Activated CD4-positive, alpha-beta T cell treated with anti-CD3 and anti-CD28 coated beads, Interleukin-10, Interleukin-2, amounts not matched to agents 100 ng/mL and 50 ng/mL, durations not matched to agents 16 hours and 8 hours (primary cell): ENCODE data around the gene ZNF558.

Experiments used
- DNase-seq: peaks from one replicate; pipeline ENCODE4 v3.0.0-alpha.2; 2020

ZNF558 gene

DNA sequence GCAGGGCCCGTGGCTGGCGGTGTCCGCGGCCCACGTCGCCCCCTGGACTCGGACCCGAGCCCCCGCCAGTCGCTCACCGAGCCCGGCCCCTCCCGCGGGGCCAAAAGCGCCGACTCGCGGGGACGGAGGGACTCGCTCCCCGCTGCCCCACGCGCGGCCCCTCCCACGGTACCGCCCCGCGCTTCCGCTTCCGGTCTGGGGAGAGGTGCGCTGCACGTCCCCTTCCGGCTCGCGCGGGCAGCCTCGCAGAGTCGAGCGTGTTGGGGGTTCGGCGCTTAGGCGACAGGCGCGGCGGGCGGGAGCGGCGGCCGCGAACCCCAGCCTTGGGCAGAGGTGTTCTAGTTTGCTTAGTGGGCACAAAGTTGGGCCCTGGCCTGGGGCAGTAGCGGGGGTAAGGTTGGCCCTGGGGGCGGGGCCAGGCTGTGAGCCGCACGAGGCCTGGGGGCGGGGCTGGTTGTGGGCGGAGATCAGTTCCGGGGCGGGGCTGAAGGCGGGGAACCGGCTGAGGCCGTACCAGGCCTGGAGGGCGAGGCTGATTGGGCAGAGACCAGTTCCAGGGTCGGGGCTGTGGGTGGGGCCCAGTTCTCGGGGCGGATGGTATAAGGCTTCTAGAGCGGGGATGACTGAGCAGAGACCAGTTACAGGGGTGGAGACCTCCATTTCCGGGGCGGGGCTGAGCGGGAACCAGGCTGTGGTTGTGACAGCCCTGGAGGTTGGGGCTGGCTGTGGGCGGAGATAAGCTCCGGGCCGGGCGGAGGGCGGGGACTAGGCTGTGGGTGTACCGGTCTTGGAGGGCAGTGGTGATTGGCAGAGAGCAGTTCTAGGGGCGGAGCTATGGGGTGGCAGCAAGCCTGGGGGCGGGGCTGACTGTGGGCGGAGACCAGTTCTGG is at the start of gene ZNF558, which contains the start of gene MBD3L1:
ZNF558 (minus strand) TSS at position 173 of the 890 bp plus-strand sequence. CDS start 9,645 bp downstream, outside the sequence.
MBD3L1 (plus strand) TSS at position 246 of the 890 bp plus-strand sequence. CDS start 10,302 bp downstream, outside the sequence.
- DNase-seq, result peak; percentile 98

- no peak for DNase-seq
Observed at GRCh38 chr19:8881512-8881911, 49.4 kb upstream of the ZNF558 start.

GRCh38 chr19:8880868-8881488 is 48.9 kb upstream of the ZNF558 start:
- no peak for DNase-seq

DNA sequence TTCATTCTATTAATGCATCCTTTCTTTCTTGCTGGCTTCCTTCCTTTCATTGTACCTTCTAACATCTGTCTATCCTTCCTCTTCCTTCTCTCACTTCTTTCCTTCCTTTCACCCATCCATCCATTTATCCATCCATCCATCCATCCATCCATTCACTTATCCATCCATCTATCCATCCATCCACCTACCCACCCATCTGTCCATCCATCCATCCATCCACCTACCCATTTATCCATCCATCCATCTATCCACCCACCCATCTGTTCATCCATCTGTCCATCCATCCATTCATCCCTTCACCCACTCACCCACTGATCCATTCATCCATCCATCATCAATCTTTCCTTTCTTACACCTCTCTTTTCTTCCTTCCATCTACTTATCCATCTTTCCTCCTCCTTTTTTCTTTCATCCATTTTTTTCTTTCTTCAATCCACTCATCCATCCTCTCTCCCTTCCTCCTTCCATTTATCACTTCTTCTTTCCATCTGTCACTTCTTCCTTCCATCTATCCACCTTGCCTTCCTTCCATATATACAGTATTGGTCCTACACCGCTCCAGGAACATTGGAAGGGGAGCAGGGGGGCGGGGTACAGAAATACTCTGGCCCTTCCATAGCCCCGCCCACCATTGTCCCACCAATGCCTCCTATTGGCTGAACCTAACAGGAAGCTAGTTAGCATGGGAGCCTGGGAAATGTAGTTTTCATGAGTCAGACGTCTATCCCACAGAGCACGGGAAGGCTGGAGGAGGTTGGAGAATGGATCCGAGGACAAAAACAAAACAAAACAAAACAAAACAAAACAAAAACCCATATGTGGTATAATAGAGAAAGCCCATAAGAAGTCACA is 46.0 kb upstream of the ZNF558 start:
- DNase-seq, result no peak

DNA sequence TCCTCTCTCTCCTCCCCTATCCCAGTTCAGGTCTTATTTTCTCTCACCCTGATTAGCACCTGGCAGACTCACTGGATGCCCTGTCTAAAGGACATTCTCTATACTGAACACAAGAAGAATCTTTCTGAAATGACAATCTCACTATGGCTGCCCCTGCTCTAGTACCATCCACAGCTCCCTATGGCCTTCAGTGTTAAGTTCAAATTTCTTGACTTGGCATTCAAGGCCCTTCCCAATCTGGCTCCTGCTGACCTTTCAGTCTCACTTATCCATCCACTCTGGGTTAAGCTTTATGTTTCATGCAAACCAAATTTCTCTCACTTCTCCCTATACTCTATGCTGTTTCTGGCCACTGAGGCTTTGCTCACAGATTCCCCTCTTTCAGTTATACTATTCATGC is 34.2 kb upstream of the ZNF558 start:
- no peak for DNase-seq

GRCh38 chr19:8858260-8858659 is 26.2 kb upstream of the ZNF558 start:
- DNase-seq, result no peak

DNA sequence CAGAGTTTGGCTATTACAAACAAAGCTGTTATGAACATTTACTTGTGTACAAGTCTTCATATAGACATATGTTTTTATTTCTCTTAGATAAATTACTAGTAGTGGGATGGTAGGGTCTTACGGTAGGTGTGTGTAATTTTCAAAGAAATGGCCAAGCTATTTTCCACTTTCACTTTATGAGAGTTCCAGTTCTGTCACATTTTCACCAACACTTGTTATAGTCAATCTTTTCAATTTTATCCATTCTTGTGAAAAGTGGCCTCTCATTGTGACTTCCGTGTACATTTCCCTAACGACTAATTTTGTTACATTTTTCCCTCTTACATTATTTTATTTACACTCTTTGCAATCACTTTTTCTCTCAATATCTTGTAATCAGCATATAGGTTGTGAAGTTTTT is 18.4 kb upstream of the ZNF558 start:
- no peak for DNase-seq

- no peak for DNase-seq
Observed at GRCh38 chr19:8849232-8849631, 17.1 kb upstream of the ZNF558 start.

DNA sequence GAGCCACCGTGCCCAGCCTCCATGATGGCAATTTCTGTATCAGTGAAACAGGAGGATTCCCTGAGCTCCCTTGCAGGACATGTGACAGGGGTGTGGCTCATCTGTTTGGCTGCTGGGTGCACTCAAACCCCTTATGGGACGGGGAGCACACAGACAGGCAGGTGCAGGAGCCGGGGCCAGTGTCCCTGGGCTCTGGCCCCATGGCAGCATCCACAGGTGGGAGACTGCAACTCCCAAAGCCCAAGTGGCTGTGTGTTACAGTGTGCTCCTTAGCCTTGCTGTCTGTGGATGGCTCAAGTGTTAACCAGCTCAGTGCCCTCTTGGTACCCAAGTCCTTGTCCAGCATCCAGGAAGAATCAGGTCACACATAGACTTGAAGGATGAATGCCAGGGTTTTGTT is 14.7 kb upstream of the ZNF558 start:
- DNase-seq, result no peak

DNA sequence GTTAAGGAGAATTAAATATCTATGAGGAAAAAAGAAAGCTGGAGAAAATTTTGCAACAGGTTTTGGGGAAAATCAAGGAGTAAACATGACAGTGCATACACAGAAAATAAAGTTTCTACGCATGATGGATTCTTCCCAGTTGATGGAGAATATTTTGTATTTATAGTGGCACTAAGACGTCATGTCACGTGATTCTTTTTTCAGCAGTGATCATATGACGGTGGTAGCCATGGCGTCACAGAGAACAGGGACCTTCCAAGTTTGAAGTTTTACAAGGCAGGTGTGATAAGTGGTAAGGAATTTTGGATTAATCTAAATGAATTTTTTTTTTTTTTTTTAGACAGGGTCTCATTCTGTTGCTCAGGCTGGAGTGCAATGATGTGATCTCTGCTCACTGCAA is 8.6 kb upstream of the ZNF558 start:
- no peak for DNase-seq

DNA sequence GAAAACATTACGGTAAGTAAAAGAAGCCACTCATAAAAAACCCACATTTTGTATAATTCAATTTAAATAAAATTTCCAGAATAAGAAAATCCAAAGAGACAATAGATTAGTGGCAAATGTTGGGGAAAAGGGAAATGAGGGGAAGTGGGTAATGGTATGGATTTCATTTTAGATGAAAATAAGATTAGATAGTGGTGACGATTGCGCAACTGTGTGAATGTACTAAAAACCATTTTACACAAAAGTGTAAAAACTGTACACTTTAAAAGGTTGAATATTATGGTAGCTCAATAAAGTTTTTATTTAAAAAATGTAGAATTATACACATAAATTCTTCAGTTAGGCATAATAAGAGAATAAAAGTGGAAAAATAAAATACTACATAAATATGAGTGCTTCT is 3.8 kb upstream of the ZNF558 start:
- no peak for DNase-seq

- no peak for DNase-seq
Observed at GRCh38 chr19:8835446-8835845, 3.3 kb upstream of the ZNF558 start.

GRCh38 chr19:8831832-8832131 is 322 bp downstream of the ZNF558 start:
- no peak for DNase-seq

DNA sequence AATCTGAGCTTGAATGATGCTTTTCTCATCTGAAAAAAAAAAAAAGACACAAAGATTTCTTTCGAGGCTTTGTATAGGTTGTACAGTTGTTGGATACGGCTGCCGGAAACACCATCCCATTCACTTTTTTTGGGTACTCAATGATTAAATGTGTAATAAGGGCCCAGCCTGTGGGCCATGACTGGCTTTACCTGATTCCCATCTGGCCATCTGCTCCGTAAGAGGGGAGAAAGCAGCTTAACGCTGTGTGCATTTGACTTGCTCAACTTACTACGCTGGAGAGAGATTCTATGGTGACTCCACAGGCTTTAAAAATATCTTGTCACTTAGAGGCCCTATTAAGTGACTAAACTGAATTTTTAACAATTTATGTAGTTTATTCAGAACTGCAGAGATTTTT is 731 bp downstream of the ZNF558 start:
- no peak for DNase-seq

DNA sequence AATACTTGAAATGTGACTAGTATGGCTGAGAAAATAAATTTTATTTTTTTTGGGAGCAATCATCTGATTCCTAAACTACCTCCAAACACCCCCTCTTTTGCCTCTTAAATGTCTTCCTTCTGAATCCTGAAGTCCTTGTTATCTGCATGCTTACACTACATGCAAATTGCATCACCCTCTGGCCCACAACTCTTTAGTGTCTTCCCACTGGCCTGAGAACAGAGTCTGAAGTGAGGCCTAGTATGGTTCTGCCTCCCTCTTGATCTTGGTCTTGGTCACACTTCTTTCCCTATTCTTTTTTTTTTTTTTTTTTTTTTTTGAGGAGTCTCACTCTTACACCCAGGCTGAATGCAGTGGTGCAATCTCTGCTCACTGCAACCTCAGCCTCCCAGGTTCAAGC is 4.8 kb downstream of the ZNF558 start:
- DNase-seq, result no peak

- no peak for DNase-seq
Observed at GRCh38 chr19:8826371-8826770, 5.7 kb downstream of the ZNF558 start.

DNA sequence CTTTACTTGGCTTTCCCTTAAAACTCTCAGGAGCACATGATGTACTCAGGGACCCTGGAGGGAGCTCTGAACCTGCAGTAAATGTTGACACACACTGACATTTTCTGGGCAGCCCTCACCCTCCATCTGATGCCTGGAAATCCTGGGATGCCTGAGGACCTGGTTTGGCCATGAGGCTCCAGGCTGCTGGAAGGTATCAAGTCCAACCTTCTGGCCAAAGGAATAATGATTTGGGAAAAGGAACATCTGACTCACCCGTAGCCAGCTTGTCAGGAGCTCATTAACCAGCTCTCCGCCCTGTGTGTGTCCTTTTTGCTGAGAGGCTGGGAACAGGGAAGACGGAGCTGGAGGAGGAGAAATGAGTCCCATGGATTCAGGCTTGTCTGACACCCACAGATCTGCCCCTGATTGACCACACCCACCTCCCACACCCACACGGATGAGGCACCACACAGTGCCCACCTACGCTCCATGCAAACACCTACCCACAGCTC is 10.3 kb downstream of the ZNF558 start:
- DNase-seq, result no peak

- no peak for DNase-seq
Observed at GRCh38 chr19:8820234-8820633, 11.9 kb downstream of the ZNF558 start.

GRCh38 chr19:8815780-8816179 is 16.3 kb downstream of the ZNF558 start:
- no peak for DNase-seq

DNA sequence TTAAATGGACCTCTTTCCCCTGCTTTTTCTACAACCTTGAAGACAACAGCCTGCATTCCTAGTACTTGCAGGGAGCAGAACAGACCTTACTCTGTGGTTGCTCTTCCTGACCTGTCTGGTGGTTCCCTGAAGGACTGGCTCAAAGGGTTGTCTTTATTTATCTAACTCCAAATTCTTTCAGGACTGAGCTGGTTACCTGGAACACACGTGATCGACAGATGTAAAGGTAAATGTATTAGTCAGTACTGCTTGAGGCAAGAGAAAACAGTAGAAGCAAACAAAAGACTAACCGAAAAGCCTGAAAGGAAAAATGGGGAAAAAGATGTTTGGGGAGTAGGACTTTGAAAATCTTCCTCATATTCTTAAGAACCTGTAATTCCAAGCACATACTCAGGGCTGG is 17.9 kb downstream of the ZNF558 start:
- no peak for DNase-seq

GRCh38 chr19:8811315-8812172 is 20.6 kb downstream of the ZNF558 start:
- DNase-seq, result no peak

- DNase-seq, result no peak
Observed at GRCh38 chr19:8806661-8807060, 25.4 kb downstream of the ZNF558 start.
